HG02840 (cell line): ENCODE data around the gene NUDT9.
"Not testable (repeated sequence)": the region's sequence is repeated elsewhere in the genome, so short reads cannot be mapped to it uniquely, and the experiment has no call there.

ENCODE experiments used
- ATAC-seq: cut with Tn5 transposase; IDR thresholded peaks from one replicate; pipeline ENCODE4 v1.9.1; 2021; ENCODE audit warnings: mild to moderate bottlenecking, moderate library complexity, moderate number of reproducible peaks; ENCODE audit not compliant: unreplicated experiment, low FRiP score

Gene NUDT9

GRCh38 chr4:87446375-87446774 lies 24.0 kb downstream of the NUDT9 start:
- not testable (repeated sequence) for ATAC-seq

- ATAC-seq: no peak
Observed at GRCh38 chr4:87451537-87451936, 29.2 kb downstream of the NUDT9 start.

GRCh38 chr4:87458913-87459312 lies 36.5 kb downstream of the NUDT9 start:
- no peak for ATAC-seq

DNA sequence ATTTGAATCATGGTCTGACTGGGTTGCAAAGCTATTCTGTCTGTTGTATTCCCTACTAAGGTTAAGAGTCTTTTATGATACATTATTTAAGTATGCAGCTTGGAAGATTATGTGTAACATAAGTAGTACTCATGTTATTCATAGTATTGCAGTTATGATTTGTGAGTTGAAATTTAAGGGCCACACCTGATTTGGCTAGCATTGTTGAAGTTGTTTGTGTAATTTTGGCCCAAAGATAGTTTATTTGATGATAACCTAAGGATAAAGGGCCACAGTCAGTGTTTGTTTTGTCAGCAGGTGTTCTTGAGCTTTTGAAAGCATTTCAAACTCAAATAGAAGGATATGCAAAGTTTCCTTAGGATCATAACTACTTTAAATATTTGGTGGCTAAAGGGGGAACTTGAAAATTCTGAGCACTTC lies 38.9 kb downstream of the NUDT9 start:
- ATAC-seq: no peak

- no peak for ATAC-seq
Observed at GRCh38 chr4:87462102-87462501, 39.7 kb downstream of the NUDT9 start.

DNA sequence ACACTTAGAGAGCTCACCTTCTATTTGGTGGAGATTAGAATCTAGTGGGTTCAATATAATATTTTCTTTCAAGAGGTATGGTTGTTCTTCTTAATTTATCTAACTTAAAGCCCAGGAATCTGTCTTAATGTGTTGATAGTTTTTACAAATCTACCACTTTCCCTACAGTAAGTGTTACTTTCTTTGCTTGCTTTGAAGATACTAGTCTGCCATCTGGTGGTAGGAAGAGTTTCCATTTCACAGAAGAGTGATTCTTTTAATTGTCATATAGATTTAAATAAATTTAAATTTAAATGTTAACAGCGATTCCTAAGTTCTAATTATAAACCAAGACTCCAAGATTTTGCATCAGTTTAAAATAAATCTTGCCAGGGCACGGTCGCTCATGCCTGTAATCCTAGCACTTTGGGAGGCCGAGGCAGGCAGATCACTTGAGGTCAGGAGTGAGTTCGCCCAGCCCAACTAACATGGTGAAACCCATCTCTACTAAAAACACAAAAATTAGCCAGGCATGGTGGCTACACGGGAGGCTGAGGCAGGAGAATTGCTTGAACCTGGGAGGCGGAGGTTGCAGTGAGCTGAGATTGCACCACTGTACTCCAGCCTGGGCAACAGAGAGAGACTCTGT lies 43.5 kb downstream of the NUDT9 start:
- no peak for ATAC-seq

GRCh38 chr4:87469390-87469789 lies 47.0 kb downstream of the NUDT9 start:
- ATAC-seq: no peak

GRCh38 chr4:87476934-87477333 lies 54.6 kb downstream of the NUDT9 start:
- ATAC-seq: no peak

DNA sequence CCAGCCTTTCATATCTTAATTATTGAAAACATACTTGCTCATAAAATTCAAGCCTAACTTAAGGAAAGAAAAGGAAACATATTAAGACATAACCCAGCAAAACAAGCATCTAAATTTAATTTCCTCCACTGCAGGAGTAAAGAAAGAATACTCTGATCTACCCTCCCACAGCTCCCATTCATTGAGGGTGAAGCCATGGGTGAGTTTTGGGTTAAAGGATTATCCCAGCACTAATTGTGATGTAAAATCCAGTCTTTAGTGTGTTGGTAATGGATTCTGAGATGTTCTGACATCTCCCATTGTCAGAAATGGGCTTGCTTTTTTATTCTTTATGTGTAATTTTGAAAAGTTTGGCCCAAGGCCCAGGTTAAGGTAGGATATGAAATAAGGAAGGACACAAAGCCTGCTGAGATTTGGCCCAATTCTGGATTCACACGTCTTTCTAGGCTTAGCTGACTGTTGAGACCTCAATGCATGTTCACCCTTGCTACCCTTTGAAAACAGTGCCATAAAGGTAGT lies 56.4 kb downstream of the NUDT9 start:
- no peak for ATAC-seq

GRCh38 chr4:87481377-87481776 lies 59.0 kb downstream of the NUDT9 start:
- no peak for ATAC-seq

GRCh38 chr4:87483247-87483646 lies 60.9 kb downstream of the NUDT9 start:
- not testable (repeated sequence) for ATAC-seq

GRCh38 chr4:87488666-87489065 lies 66.3 kb downstream of the NUDT9 start:
- not testable (repeated sequence) for ATAC-seq

- ATAC-seq: no peak
Observed at GRCh38 chr4:87489678-87490077, 67.3 kb downstream of the NUDT9 start.

DNA sequence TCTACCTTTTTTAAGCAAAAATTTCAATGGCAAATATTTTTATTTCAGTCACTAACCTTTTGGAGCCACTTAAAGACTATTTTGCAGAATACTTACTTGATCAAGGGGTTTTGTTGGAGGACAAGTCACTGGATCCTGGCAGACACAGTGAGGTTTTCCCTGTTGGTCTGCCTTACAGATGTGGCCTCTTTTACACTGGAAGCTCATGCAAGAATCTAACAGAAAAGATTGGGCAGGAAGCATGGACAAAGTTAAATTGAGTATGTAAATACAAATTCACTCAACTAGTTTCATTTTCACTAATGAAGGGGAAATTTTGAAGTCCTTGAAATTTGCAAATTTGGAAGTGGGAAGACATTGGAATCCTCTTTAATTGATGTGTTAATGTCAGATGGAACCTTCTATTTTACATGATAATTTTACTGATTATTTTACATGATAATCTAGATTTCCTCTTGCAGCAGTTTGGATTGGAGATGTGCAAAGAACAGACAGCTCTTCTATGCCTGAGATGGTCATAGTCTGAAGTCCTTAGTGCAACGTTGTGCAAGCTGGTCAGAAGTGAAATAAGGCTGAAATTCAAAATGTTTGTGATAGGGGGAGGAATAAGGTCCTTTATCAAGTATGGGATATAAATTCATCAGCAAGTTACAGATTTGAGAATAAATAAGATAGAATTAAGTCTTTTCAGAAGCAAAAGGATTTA lies 68.4 kb downstream of the NUDT9 start:
- no peak for ATAC-seq

- no peak for ATAC-seq
Observed at GRCh38 chr4:87491436-87491835, 69.1 kb downstream of the NUDT9 start.

DNA sequence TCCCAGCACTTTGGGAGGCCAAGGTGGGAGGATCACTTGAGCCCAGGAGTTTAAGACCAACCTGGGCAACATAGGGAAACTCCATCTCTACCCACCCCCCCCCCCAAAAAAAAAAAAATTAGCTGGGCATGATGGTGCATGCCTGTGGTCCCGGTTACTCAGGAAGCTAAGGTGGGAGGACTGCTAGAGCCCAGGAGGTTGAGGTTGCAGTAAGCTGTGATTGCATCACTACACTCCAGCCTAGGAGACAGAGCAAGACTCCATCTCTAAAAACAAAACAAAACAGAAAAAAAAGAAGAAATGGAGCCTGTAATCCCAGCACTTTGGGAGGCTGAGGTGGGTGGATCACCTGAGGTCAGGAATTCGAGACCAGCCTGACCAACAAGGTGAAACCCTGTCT lies 69.5 kb downstream of the NUDT9 start:
- not testable (repeated sequence) for ATAC-seq

- ATAC-seq: no peak
Observed at GRCh38 chr4:87493115-87493514, 70.7 kb downstream of the NUDT9 start.

DNA sequence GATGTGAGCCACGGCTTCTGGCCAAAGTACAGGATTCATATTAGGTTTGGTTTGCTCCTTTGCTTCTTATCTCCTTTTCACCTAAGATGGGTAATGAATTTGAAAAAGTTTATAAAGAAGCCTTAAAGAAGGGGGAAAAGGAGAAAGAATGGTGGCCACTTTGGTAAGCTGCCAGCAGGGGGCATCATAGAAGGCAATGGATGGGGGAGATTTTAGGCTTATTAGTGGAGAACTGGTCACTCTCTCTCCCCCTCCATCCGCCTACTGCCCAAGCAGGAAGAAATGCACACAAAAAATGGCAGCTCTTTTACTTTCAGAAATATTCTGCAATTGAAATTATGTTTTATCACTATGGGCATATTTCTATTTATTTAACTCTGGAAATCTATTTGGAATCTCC lies 74.8 kb downstream of the NUDT9 start:
- ATAC-seq: no peak

- ATAC-seq: no peak
Observed at GRCh38 chr4:87497578-87497977, 75.2 kb downstream of the NUDT9 start.

GRCh38 chr4:87498446-87498900 lies 76.1 kb downstream of the NUDT9 start:
- peak; percentile 59 for ATAC-seq

DNA sequence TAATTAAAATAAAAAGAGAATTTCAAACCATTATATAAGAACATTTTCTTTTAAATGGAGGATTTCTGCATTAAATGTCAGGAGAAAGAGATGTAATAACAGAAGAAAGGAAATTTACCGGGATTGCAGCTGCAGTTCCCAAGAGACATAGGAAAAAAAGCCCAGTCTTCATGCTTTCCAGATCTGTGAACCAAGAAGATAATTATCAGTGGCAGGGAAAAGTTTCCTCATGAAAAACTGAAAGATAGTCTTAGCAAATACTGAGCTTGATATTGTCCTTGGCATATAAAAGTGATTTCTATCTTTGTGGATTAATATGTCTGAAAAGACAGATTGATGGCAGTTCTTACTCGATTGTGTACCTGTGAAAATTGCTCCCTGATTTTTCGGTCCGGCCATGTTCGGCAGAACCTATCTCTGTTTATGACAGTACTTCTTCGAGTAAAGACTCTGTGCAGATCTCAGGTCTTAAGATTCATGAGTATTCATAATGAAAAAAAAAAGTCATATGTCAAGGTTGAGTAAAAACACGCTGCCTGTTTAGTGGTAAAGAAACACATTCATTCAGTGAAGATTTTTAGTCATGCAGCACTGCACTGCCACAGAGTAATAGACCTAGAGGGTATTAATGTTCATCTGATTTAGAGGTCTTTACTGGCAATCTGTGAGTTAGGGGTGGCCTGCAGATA lies 77.2 kb downstream of the NUDT9 start:
- ATAC-seq: peak; percentile 82
